HepG2 (cell line): ENCODE data around the gene MMP25. TPM values are rescaled to one million over a fixed set of nuclear protein-coding genes. Genes with fewer than 3 reads are reported as not detected.

ENCODE experiments used
- ARNTL ChIP-seq: sonication (generic); formaldehyde crosslinking; IDR thresholded peaks from 2 replicates; pipeline ENCODE4 v1.4.0; 2020; ENCODE audit warnings: mild to moderate bottlenecking, missing genetic modification reagents
- ATM ChIP-seq: fragments of 450-650 bp; IDR thresholded peaks from 2 replicates; pipeline ENCODE4 v1.7.1; 2017; ENCODE audit warnings: mild to moderate bottlenecking, borderline replicate concordance
- KAT8 ChIP-seq: IDR thresholded peaks from 2 replicates; pipeline ENCODE4 v1.6.1; 2016; ENCODE audit warnings: missing genetic modification reagents, missing compliant biosample characterization
- MTF2 ChIP-seq: sonication (generic); formaldehyde crosslinking; IDR thresholded peaks from 2 replicates; pipeline ENCODE4 v1.5.0; 2020; ENCODE audit warnings: missing genetic modification reagents, borderline replicate concordance
- MYC ChIP-seq: sonication (generic); formaldehyde crosslinking; IDR thresholded peaks from 2 replicates; pipeline ENCODE4 v1.9.0; 2021; ENCODE audit warnings: missing genetic modification reagents, borderline replicate concordance
- NFIC ChIP-seq: IDR thresholded peaks from 2 replicates; pipeline ENCODE4 v1.6.1; 2012; ENCODE audit warnings: mild to moderate bottlenecking, low read length, inconsistent platforms
- NR2F6 ChIP-seq, 2 experiments: IDR thresholded peaks; 2 replicates each; pipeline ENCODE4 v1.6.1; 2016; ENCODE audit warnings: antibody characterized with exemption in 1 of 2, mild to moderate bottlenecking in 1 of 2
- ONECUT2 ChIP-seq: sonication (generic); formaldehyde crosslinking; IDR thresholded peaks from 2 replicates; pipeline ENCODE4 v1.4.0; 2020; ENCODE audit warnings: missing genetic modification reagents
- RAD21 ChIP-seq: fragments of 450-650 bp; formaldehyde crosslinking; IDR thresholded peaks from 2 replicates; pipeline ENCODE4 v1.5.0; 2020; ENCODE audit warnings: mild to moderate bottlenecking
- RXRB ChIP-seq: IDR thresholded peaks from 2 replicates; pipeline ENCODE4 v1.6.1; 2016; ENCODE audit warnings: borderline replicate concordance, missing genetic modification reagents, missing compliant biosample characterization
- ZBTB21 ChIP-seq: sonication (generic); formaldehyde crosslinking; IDR thresholded peaks from 2 replicates; pipeline ENCODE4 v1.4.0; 2020; ENCODE audit warnings: missing genetic modification reagents
- ZBTB7B ChIP-seq: sonication (generic); formaldehyde crosslinking; IDR thresholded peaks from 2 replicates; pipeline ENCODE4 v1.4.0; 2020; ENCODE audit warnings: missing genetic modification reagents
- ZMYM3 ChIP-seq: sonication (generic); formaldehyde crosslinking; IDR thresholded peaks from 2 replicates; pipeline ENCODE4 v1.5.1; 2020; ENCODE audit warnings: mild to moderate bottlenecking, missing genetic modification reagents
- ZNF333 ChIP-seq: sonication (generic); formaldehyde crosslinking; IDR thresholded peaks from 2 replicates; pipeline ENCODE4 v1.4.0; 2020; ENCODE audit warnings: mild to moderate bottlenecking, missing genetic modification reagents, borderline replicate concordance
- ZNF557 ChIP-seq: sonication (generic); formaldehyde crosslinking; IDR thresholded peaks from 2 replicates; pipeline ENCODE4 v1.4.0; 2020; ENCODE audit warnings: missing genetic modification reagents
- ZNF660 ChIP-seq: sonication (generic); formaldehyde crosslinking; IDR thresholded peaks from 2 replicates; pipeline ENCODE4 v1.5.1; 2020; ENCODE audit warnings: mild to moderate bottlenecking, low read depth, missing genetic modification reagents, borderline replicate concordance
- polyA plus RNA-seq, 8 experiments: library from polyadenylated mRNA; depleted of rRNA in 3 of 8; stranded (reverse) in 7 of 8; unstranded in 1 of 8; fragments of >200 nt; fragmentation: Illumina TruSeq in 4 of 8; extraction: Trizol in 4 of 8; gene quantifications; 2 replicates each; pipeline versions ENCODE4 v1.2.1 to v1.2.3, GENCODE V29; 2011 to 2016; ENCODE audit warnings: low read depth in 4 of 8, missing spikeins in 1 of 8, mixed read lengths in 1 of 8; ENCODE audit not compliant: insufficient read depth in 1 of 8
- total RNA-seq, 5 experiments: library from RNA; depleted of rRNA; stranded (reverse); fragments of >200 nt; fragmentation: Illumina TruSeq; extraction: Trizol; gene quantifications; 2 replicates each; pipeline ENCODE4 v1.2.3, GENCODE V29; 2016; ENCODE audit warnings: low read depth in 1 of 5
- TF ChIP-seq, protein P1 (sequence below): sonication (generic); formaldehyde crosslinking; IDR thresholded peaks from 2 replicates; pipeline ENCODE4 v1.4.0; 2020; ENCODE audit warnings: missing genetic modification reagents
- TF ChIP-seq, protein P2 (sequence below): sonication (generic); formaldehyde crosslinking; IDR thresholded peaks from 2 replicates; pipeline ENCODE4 v1.5.0; 2020; ENCODE audit warnings: missing genetic modification reagents, mild to moderate bottlenecking, borderline replicate concordance
- TF ChIP-seq, protein P3 (sequence below): sonication (generic); formaldehyde crosslinking; IDR thresholded peaks from 2 replicates; pipeline ENCODE4 v1.4.0; 2020; ENCODE audit warnings: missing genetic modification reagents, borderline replicate concordance
- TF ChIP-seq, protein P4 (sequence below): IDR thresholded peaks from 2 replicates; pipeline ENCODE4 v1.6.1; 2016; ENCODE audit warnings: missing compliant biosample characterization, missing genetic modification reagents, borderline replicate concordance
- TF ChIP-seq, protein P5 (sequence below): IDR thresholded peaks from 2 replicates; pipeline ENCODE4 v1.6.1; 2016; ENCODE audit warnings: missing compliant biosample characterization, missing genetic modification reagents, borderline replicate concordance
- TF ChIP-seq, protein P6 (sequence below): IDR thresholded peaks from 2 replicates; pipeline ENCODE4 v1.6.1; 2016; ENCODE audit warnings: mild to moderate bottlenecking, missing biosample characterization, missing genetic modification reagents

Gene MMP25
- total and polyA plus RNA-seq, 2 of the 13 experiments (the other 11 are each of a cell fraction or from before 2014, with no cell fraction given) = 0.04 to 0.08 TPM

DNA sequence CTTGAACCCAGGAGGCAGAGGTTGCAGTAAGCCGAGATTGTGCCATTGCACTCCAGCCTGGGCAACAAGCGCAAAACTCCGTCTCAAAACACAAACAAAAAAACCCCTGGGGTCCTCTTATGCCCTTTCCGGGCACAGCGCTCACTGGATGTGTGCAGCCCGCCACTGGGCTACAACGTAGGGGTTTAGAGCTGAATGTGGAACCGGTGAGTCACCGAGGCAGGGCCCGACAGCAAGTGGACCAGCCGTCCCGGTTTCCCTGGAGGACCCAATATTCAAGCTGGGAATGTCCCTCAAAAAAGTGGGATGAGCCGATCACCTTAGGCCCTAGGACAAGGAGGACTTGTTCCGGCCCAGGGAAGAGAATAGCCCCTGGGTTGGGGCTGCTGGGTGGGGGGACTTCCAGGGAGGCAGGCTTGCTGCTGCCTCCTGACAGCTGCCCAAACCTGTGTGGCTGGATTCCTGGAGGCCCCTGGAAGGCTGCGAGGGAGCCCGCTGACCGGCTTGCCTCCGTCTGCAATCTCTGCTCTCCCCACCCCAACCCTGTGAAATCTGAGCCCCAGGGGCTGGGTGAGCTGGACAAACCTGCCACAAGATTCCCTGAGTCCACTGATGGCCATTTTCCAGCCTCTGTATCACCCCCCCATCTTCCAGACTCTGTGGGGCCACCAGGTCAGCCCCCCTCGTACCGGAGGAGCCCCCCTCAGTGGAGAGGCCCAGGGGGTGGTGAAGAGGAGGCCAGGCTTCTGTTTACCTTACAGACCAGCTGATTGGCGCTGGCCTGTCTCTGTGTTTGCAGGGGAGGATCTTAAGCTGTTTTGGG, 36.6 kb upstream of the MMP25 start (continued):
- TF ChIP-seq RAD21 (CRISPR knock-in tag) (no peak), ATM (no peak), NR2F6 (IDR thresholded peaks at IDR 0.05) (peak; percentile 52), NR2F6 (CRISPR knock-in tag; IDR thresholded peaks at IDR 0.05) (0 out of 2 replicates have a peak, but pooled peaks have one; percentile 12), ZNF557 (CRISPR knock-in tag) (no peak), ONECUT2 (CRISPR knock-in tag) (no peak), ZNF333 (no peak), RXRB (0 out of 2 replicates have a peak, but pooled peaks have one; percentile 16), MYC (CRISPR knock-in tag) (no peak), NFIC (no peak), ZMYM3 (no peak), ZNF660 (no peak), KAT8 (CRISPR knock-in tag) (0 out of 2 replicates have a peak, but pooled peaks have one; percentile 29), ZBTB21 (CRISPR knock-in tag) (no peak), ARNTL (CRISPR knock-in tag) (no peak), ZBTB7B (peak; percentile 81), MTF2 (CRISPR knock-in tag) (no peak)
- TF ChIP-seq, protein P1, sequence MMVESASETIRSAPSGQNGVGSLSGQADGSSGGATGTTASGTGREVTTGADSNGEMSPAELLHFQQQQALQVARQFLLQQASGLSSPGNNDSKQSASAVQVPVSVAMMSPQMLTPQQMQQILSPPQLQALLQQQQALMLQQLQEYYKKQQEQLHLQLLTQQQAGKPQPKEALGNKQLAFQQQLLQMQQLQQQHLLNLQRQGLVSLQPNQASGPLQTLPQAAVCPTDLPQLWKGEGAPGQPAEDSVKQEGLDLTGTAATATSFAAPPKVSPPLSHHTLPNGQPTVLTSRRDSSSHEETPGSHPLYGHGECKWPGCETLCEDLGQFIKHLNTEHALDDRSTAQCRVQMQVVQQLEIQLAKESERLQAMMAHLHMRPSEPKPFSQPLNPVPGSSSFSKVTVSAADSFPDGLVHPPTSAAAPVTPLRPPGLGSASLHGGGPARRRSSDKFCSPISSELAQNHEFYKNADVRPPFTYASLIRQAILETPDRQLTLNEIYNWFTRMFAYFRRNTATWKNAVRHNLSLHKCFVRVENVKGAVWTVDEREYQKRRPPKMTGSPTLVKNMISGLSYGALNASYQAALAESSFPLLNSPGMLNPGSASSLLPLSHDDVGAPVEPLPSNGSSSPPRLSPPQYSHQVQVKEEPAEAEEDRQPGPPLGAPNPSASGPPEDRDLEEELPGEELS (CRISPR knock-in tag) = peak; percentile 34; the same call in 1 of the 2 replicates
- TF ChIP-seq, protein P2, sequence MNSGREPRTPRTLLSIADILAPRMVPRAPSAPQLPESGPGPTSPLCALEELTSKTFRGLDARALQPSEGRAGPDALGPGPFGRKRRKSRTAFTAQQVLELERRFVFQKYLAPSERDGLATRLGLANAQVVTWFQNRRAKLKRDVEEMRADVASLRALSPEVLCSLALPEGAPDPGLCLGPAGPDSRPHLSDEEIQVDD (CRISPR knock-in tag) = no peak
- TF ChIP-seq, protein P3, sequence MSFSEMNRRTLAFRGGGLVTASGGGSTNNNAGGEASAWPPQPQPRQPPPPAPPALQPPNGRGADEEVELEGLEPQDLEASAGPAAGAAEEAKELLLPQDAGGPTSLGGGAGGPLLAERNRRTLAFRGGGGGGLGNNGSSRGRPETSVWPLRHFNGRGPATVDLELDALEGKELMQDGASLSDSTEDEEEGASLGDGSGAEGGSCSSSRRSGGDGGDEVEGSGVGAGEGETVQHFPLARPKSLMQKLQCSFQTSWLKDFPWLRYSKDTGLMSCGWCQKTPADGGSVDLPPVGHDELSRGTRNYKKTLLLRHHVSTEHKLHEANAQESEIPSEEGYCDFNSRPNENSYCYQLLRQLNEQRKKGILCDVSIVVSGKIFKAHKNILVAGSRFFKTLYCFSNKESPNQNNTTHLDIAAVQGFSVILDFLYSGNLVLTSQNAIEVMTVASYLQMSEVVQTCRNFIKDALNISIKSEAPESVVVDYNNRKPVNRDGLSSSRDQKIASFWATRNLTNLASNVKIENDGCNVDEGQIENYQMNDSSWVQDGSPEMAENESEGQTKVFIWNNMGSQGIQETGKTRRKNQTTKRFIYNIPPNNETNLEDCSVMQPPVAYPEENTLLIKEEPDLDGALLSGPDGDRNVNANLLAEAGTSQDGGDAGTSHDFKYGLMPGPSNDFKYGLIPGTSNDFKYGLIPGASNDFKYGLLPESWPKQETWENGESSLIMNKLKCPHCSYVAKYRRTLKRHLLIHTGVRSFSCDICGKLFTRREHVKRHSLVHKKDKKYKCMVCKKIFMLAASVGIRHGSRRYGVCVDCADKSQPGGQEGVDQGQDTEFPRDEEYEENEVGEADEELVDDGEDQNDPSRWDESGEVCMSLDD (CRISPR knock-in tag) = 0 out of 2 replicates have a peak, but pooled peaks have one; percentile 58
- TF ChIP-seq, protein P4, sequence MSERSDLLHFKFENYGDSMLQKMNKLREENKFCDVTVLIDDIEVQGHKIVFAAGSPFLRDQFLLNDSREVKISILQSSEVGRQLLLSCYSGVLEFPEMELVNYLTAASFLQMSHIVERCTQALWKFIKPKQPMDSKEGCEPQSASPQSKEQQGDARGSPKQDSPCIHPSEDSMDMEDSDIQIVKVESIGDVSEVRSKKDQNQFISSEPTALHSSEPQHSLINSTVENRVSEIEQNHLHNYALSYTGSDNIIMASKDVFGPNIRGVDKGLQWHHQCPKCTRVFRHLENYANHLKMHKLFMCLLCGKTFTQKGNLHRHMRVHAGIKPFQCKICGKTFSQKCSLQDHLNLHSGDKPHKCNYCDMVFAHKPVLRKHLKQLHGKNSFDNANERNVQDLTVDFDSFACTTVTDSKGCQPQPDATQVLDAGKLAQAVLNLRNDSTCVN (CRISPR knock-in tag) = no peak
- TF ChIP-seq, protein P5, sequence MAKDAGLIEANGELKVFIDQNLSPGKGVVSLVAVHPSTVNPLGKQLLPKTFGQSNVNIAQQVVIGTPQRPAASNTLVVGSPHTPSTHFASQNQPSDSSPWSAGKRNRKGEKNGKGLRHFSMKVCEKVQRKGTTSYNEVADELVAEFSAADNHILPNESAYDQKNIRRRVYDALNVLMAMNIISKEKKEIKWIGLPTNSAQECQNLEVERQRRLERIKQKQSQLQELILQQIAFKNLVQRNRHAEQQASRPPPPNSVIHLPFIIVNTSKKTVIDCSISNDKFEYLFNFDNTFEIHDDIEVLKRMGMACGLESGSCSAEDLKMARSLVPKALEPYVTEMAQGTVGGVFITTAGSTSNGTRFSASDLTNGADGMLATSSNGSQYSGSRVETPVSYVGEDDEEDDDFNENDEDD = no peak
- TF ChIP-seq, protein P6, sequence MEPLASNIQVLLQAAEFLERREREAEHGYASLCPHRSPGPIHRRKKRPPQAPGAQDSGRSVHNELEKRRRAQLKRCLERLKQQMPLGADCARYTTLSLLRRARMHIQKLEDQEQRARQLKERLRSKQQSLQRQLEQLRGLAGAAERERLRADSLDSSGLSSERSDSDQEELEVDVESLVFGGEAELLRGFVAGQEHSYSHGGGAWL (CRISPR knock-in tag) = peak; percentile 26; the same call in 1 of the 2 replicates
